ENCODE results near the gene ADGRL4. TPM values are rescaled to one million over a fixed set of nuclear protein-coding genes. Genes with fewer than 3 reads are reported as not detected.
A peak's percentile ranks its signal among the peaks of the same experiment; 100 is the strongest.

ADGRL4 gene
- total and polyA plus RNA-seq, 9 of the 15 experiments (the other 6 are each of a cell fraction or from before 2014, with no cell fraction given): not detected

DNA sequence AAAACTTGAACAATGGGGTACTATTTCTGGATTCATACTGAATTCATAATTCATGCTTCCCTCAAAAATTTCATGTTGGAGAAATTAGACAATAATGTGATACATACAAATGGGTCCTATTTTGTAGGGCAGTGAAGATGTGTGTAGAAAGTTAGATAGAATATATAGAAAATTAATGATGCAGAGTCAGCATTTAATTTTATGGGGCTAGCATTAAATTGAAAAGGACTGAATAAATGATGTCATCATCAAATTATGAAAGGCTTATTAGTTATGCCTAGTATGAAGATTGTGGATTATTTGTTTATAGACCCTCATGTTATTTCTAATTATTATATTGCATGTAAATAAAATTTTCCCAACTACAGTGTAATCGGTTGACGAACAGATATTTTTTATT, 119.1 kb downstream of the ADGRL4 start:
- H3K27ac ChIP-seq (ENCODE audit: extremely low read depth, low read depth, low read length): no peak overlapping the region
- no peaks in the 10 kb centered on the region; the same call in 1 of the 2 replicates for H3K9me3 ChIP-seq (replicated peaks; ENCODE audit: control insufficient read depth, insufficient read depth, low read depth, low read length)
- intact Hi-C loops (cut with micrococcal nuclease): no loop called here
- H3K27me3 ChIP-seq (ENCODE audit: control insufficient read depth in 2 of 2, insufficient read depth in 2 of 2, low read length in 2 of 2): no peaks in the 10 kb centered on the region
- H2AFZ ChIP-seq (ENCODE audit: low read depth, low read length): no peak overlapping the region
- no peaks in the 10 kb centered on the region for H3K9me1 ChIP-seq (ENCODE audit: control insufficient read depth, insufficient read depth, low read length)
- no peaks in the 10 kb centered on the region for H3K4me1 ChIP-seq (replicated peaks in 1 of 2; ENCODE audit: control insufficient read depth in 2 of 2, insufficient read depth in 2 of 2, low read length in 2 of 2)
- FAIRE-seq (no peak), ATAC-seq (no peak), DNase-seq (ENCODE audit: extremely low read depth in 1 of 4, low spot score in 3 of 4) (no peak)
- H3K4me3 ChIP-seq: no peak overlapping the region
- in situ Hi-C loops (cut with MboI): no loop called here
- H3K79me2 ChIP-seq (ENCODE audit: control insufficient read depth, insufficient read depth, low read length): no peaks in the 10 kb centered on the region
- H3K36me3 ChIP-seq (ENCODE audit: control insufficient read depth, insufficient read depth, low read length): no peaks in the 10 kb centered on the region
- 0% methylated on average over 2 of the region's 2 CpGs for WGBS (ENCODE audit: insufficient coverage, low coverage, missing lambda C conversion rate)
- TF ChIP-seq, protein P1, sequence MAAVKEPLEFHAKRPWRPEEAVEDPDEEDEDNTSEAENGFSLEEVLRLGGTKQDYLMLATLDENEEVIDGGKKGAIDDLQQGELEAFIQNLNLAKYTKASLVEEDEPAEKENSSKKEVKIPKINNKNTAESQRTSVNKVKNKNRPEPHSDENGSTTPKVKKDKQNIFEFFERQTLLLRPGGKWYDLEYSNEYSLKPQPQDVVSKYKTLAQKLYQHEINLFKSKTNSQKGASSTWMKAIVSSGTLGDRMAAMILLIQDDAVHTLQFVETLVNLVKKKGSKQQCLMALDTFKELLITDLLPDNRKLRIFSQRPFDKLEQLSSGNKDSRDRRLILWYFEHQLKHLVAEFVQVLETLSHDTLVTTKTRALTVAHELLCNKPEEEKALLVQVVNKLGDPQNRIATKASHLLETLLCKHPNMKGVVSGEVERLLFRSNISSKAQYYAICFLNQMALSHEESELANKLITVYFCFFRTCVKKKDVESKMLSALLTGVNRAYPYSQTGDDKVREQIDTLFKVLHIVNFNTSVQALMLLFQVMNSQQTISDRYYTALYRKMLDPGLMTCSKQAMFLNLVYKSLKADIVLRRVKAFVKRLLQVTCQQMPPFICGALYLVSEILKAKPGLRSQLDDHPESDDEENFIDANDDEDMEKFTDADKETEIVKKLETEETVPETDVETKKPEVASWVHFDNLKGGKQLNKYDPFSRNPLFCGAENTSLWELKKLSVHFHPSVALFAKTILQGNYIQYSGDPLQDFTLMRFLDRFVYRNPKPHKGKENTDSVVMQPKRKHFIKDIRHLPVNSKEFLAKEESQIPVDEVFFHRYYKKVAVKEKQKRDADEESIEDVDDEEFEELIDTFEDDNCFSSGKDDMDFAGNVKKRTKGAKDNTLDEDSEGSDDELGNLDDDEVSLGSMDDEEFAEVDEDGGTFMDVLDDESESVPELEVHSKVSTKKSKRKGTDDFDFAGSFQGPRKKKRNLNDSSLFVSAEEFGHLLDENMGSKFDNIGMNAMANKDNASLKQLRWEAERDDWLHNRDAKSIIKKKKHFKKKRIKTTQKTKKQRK (IDR thresholded peaks at IDR 0.05; ENCODE audit: borderline replicate concordance, low read depth, low read length): no peak
- TF ChIP-seq ZNF785 (CRISPR knock-in tag; IDR thresholded peaks at IDR 0.05) (no peak), ZNF316 (IDR thresholded peaks at IDR 0.05) (peak; percentile 83), MAFK (IDR thresholded peaks at IDR 0.05; ENCODE audit: low read length) (peak; percentile 67; the same call in 1 of the 2 replicates), ZNF133 (CRISPR knock-in tag; IDR thresholded peaks at IDR 0.05) (no peak), PYGO2 (tag; IDR thresholded peaks at IDR 0.05) (no peak), MAFG (tag; conservative IDR thresholded peaks at IDR 0.05) (peak; percentile 62), MAFF (IDR thresholded peaks at IDR 0.05; ENCODE audit: low read length) (peak; percentile 57), CREB1 (IDR thresholded peaks at IDR 0.05) (no peak), CREB1 (CRISPR knock-in tag; IDR thresholded peaks at IDR 0.05) (no peak), C11orf30 (IDR thresholded peaks at IDR 0.05; ENCODE audit: low read depth) (peak; percentile 64), TEAD1 (CRISPR knock-in tag; IDR thresholded peaks at IDR 0.05) (no peak), ZNF644 (tag; IDR thresholded peaks at IDR 0.05; ENCODE audit: low read depth) (no peak)
- TF ChIP-seq, protein P2, sequence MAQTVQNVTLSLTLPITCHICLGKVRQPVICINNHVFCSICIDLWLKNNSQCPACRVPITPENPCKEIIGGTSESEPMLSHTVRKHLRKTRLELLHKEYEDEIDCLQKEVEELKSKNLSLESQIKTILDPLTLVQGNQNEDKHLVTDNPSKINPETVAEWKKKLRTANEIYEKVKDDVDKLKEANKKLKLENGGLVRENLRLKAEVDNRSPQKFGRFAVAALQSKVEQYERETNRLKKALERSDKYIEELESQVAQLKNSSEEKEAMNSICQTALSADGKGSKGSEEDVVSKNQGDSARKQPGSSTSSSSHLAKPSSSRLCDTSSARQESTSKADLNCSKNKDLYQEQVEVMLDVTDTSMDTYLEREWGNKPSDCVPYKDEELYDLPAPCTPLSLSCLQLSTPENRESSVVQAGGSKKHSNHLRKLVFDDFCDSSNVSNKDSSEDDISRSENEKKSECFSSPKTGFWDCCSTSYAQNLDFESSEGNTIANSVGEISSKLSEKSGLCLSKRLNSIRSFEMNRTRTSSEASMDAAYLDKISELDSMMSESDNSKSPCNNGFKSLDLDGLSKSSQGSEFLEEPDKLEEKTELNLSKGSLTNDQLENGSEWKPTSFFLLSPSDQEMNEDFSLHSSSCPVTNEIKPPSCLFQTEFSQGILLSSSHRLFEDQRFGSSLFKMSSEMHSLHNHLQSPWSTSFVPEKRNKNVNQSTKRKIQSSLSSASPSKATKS (CRISPR knock-in tag; IDR thresholded peaks at IDR 0.05): no peak
- no peak overlapping the region for H3K4me2 ChIP-seq (ENCODE audit: insufficient read depth, low read length)
- BruUV-seq (replicated peaks): no TSS peak
- H4K20me1 ChIP-seq (replicated peaks; ENCODE audit: control insufficient read depth, insufficient read depth, low read length): no peaks in the 10 kb centered on the region
- POLR2A ChIA-PET: no interaction called here
- no peak overlapping the region for H3K9ac ChIP-seq (ENCODE audit: insufficient read depth in 1 of 2, low read depth in 2 of 2, low read length in 2 of 2)
- CTCF ChIA-PET (ENCODE audit: low intra/inter-chr PET ratio): no interaction called here
